T-helper 1 cell treated with Interleukin-12 subunit alpha and Interleukin-12 subunit beta and Interleukin-4 antibody, amounts not matched to agents 30 ng/mL and 1 ng/mL, for 36 hours (primary cell): Measurements from ENCODE around the gene SEL1L2. TPM values are rescaled to one million over a fixed set of nuclear protein-coding genes. Genes with fewer than 3 reads are reported as not detected.

ENCODE experiments used
- intact Hi-C: fragments of 100-400 bp; cut with micrococcal nuclease; formaldehyde crosslinking; loops from one replicate; pipeline ENCODE4 v1.15.1; 2024
- total RNA-seq: library from RNA; stranded (reverse); gene quantifications from 2 replicates; pipeline ENCODE4 v1.2.3, GENCODE V29; 2022

SEL1L2 gene
- total RNA-seq, 1 donor from 2014 or later: not detected

DNA sequence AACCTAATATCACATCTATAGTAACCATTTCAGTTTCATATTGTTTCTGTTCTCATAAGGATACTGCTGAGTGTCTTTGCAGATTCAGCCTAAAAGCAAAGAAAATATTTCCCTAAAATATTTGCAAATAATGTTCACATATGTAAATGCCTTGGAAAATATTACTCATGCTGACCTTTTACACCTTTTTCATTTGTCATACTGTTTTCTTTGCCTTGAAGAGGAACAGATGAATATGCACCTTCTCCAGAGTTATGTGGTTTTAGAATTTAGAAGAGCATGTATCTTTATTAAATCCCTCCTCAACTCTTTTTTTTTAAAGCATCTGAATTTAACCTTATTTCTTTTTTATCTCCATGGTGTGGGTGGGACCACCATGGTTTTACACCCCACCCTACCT is 173.1 kb downstream of the SEL1L2 start:
- intact Hi-C loops: no loop called here

DNA sequence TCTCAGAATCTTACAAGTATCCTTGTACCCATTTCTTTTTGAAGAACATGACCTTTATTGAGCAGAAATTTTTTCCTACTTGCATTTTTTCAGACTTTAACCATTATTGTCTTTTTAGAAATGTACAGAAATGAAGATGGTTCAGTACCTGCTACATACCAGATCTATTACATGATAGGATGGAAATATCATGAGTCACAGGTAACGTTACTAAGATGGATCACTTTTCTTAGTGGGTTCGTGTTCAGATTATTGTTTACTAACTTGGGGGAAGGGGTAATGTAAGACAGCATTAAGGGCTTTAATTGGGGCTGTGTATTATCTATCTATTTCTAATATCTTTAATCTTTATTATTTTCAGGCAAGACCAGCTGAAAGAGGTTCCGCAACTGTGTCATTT is 173.7 kb downstream of the SEL1L2 start:
- intact Hi-C loops: no loop called here

DNA sequence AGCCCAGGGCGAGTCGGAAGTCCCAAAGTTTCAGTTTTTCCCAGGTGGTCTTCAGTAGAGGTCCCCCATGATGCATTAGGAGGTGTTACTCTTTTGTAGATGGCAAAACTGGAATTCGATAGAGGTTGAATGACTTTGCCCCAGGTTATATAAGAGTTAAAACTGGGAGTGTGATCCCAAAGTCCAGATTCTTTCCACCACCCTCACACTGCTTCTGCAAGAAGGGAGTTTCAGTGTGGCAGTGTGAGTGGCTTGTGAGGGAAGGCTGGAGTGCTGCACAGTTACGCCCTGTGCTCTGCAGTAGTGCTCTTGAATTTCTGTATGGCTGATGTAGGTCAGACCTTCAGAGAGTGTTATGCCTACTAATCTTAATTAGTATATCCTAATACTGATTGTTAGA is 175.7 kb downstream of the SEL1L2 start:
- intact Hi-C loops: no loop called here

DNA sequence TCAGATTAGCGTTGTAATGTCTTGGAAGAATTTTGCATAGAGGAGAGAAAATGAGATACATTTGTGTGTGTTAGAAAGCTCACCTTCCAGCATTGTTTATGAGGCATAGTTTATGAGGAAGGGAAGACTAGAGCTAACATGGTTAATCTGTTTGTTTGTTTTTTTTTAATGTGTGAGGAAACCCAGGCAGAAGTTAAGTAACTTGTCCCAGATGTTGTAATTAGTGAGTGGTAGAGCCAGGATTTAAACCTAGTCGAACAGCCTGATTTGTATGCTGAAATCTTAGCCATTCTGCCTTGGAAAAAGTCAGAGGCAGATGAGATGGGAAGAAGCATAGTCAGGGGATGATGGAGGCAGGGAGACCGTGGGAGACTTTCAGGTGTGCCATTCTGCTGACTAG is 176.5 kb downstream of the SEL1L2 start:
- intact Hi-C loops: no loop called here

DNA sequence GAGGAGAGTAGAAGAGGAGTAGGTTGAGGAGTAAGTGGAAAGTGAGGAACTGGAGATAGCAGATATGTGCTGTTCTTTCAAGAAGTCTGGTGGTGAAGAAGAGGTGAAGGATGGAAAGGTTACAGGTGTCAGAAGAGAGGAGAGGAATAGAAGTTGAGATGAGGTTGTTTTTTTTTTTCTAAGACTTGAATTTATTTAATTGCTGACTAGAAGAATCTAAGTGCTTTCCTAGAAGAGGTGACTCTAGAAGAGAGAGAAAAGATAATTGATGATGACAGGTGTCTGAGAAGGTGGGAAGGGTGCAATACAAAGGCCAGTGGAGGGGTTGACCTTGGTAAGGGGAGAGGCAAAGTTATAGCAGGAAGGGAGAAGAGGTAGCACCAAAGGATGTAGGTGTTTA is 180.0 kb downstream of the SEL1L2 start:
- intact Hi-C loops: no loop called here

DNA sequence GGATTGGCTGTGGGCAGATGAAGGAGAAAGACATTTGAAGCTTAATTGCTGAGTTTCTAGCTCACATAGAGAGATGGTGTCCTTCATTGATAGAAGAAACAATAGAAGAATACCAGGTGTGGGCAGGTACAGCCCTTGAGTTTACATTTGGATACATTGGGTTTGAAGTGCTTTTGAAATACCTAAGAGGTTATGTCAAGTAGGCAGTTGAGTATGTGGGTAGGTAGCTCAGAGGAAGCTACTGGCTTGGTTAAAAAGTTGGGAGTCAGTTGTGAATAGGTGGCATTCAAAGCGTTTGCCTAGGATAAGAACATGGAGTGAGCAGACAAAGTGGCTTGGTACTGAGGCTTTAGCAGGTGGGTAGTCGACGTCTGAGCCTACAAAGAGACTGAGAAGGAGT is 180.6 kb downstream of the SEL1L2 start:
- intact Hi-C loops: no loop called here

DNA sequence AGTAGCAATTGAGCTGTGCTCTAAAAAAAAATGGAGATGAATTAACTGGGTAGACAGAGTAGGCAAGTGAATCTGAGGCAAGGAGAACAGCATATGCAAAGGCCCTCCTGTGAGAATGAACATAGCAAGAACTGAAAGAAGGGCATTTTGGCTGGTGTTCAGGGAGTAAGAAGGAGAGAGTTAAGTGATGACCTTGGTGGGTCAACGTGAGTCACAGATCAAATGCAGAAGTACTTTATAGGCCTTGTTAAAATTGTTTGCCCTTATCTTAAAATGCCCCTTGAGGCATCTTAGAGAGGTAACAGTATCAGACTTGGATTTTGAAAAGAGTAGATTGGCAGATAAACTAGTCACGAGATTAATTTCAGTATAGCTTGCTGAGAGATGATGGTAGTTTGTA is 181.0 kb downstream of the SEL1L2 start:
- intact Hi-C loops: no loop called here

DNA sequence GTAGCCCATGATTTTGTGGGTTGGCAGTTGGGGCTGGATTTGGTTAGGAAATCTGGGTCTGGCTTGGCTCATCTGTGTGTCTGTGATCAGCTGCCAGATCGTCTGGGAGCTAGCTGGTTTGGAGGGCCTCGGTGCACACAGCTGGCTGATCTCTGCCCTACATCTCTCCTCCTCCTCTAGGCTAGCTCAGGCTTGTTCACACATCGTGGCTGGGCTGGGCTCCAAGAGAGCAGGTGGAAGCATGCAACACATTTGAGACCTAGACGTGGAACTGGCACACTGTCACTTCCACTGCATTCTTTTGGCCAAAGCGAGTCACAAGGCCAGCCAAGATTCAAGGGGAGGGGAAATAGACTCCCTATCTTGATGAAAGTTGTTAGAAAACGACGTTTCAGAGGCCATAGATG is 189.7 kb downstream of the SEL1L2 start:
- intact Hi-C loops: no loop called here

DNA sequence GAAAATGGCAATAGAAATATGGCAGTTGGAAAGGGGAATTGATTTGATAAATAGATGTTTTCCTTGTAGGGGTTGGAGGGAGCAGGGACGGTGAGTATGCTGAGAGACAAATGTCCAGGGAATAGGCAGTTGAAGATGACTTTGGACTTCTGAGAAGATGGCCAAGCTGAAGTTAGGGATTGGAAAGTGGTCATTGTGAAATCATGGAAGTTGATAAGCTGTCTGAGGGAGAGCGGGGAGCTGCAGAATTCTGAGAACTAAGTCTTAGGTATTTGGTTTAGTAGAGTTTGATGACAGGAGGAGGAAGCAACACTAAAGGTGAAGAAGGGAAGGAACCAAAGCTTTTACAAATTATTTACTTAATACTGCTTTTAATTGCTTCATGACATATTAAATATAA is 190.4 kb downstream of the SEL1L2 start:
- intact Hi-C loops: no loop called here

Other genes with a start within 250 kb of the SEL1L2 start
- 18.0 and 18.2 TPM in 2 replicates for gene ESF1, start 205.7 kb downstream of the SEL1L2 start, total RNA-seq
- gene NDUFAF5, start 205.6 kb downstream of the SEL1L2 start, total RNA-seq: 29.8 and 33.1 TPM in 2 replicates
- gene MACROD2, start 4.9 kb upstream of the SEL1L2 start, total RNA-seq: not detected in 2 replicates